ENCODE measurements around the gene RBMS3. TPM values are rescaled to one million over a fixed set of nuclear protein-coding genes. Genes with fewer than 3 reads are reported as not detected.

Gene RBMS3
- total and polyA plus RNA-seq, 2 of the 13 experiments (the other 11 are each of a cell fraction or from before 2014, with no cell fraction given) = not detected

DNA sequence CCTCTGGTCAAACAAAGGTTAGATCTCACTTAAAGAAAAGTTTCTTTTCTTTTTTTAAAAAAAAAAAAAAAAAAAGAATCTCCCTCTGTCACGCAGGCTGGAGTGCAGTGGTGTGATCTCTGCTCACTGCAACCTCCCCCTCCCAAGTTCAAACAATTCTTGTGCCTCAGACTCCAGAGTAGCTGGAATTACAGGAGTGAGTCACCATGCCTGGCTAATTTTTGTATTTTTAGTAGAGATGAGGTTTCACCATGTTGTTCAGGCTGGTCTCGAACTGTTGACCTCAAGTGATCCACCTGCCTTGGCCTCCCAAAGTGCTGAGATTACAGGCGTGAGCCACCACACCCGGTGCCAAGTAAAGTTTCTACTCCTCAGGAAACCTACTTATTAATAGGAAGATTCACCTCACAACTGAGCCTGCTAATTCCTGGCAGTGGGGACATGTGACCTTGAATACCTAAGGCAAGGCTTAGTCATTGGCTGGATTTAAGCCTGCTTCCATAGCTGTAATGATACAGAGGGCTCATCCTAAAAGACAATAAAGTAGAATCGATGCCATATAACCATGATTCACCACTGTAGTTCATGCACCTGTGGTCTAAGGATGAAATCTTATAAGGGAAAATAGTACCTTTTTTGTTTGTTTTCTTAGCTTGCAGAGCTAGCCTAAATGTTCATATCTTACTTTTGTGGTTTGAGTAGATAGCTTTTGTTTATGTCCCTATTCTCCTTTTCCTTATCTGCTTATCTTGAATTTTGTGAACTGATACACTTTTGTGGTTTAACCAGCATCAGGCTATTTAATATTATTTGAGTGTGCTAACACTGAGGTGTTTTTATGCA, 24.8 kb upstream of the RBMS3 start (continued):
- TF ChIP-seq ZNF331 (CRISPR knock-in tag; IDR thresholded peaks at IDR 0.05) (no peak), JUND (CRISPR knock-in tag; IDR thresholded peaks at IDR 0.05) (no peak)
- TF ChIP-seq, protein P1, sequence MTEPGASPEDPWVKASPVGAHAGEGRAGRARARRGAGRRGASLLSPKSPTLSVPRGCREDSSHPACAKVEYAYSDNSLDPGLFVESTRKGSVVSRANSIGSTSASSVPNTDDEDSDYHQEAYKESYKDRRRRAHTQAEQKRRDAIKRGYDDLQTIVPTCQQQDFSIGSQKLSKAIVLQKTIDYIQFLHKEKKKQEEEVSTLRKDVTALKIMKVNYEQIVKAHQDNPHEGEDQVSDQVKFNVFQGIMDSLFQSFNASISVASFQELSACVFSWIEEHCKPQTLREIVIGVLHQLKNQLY (CRISPR knock-in tag; IDR thresholded peaks at IDR 0.05) = no peak

DNA sequence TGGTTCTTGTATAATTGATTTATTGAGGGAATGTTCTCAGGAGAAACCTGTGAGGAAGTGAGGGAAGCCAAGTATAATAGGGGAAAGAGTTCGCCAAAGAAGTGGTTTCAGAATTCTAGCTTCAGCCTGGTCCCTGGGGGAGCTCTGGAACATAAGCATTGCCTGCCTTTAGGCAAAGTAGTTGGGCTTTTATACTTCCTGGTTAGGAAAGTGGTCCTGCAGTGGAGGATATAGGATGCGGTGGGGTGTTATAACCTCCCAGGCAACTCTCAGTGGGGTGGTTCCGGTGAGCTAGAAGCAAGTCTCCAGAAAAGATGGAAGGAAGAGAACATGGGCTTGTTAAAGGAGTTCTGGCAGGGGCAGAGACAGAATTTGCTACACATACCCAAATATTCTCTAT, 22.7 kb upstream of the RBMS3 start:
- no peaks in the 10 kb centered on the region for H3K79me2 ChIP-seq (ENCODE audit: insufficient read depth, low read length)
- TF ChIP-seq ZNF501 (CRISPR knock-in tag; IDR thresholded peaks at IDR 0.05) (no peak), FOSL1 (CRISPR knock-in tag; IDR thresholded peaks at IDR 0.05; ENCODE audit: borderline replicate concordance) (no peak), SRY (CRISPR knock-in tag; IDR thresholded peaks at IDR 0.05) (no peak), NR2F6 (IDR thresholded peaks at IDR 0.05) (no peak), NR2F6 (CRISPR knock-in tag; IDR thresholded peaks at IDR 0.05) (no peak), SATB2 (CRISPR knock-in tag; IDR thresholded peaks at IDR 0.05) (no peak), CHD4 (IDR thresholded peaks at IDR 0.05; ENCODE audit: borderline replicate concordance, low read length) (no peak), PAX8 (CRISPR knock-in tag; IDR thresholded peaks at IDR 0.05; ENCODE audit: borderline replicate concordance) (no peak), ZNF446 (CRISPR knock-in tag; IDR thresholded peaks at IDR 0.05) (no peak), SMYD3 (CRISPR knock-in tag; IDR thresholded peaks at IDR 0.05) (no peak), POGZ (CRISPR knock-in tag; IDR thresholded peaks at IDR 0.05) (no peak)
- TF ChIP-seq, protein P2, sequence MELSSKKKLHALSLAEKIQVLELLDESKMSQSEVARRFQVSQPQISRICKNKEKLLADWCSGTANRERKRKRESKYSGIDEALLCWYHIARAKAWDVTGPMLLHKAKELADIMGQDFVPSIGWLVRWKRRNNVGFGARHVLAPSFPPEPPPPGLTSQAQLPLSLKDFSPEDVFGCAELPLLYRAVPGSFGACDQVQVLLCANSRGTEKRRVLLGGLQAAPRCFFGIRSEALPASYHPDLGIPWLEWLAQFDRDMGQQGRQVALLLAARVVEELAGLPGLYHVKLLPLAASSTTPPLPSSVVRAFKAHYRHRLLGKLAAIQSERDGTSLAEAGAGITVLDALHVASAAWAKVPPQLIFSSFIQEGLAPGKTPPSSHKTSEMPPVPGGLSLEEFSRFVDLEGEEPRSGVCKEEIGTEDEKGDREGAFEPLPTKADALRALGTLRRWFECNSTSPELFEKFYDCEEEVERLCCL (CRISPR knock-in tag; IDR thresholded peaks at IDR 0.05; ENCODE audit: borderline replicate concordance) = no peak
- TF ChIP-seq, protein P3, sequence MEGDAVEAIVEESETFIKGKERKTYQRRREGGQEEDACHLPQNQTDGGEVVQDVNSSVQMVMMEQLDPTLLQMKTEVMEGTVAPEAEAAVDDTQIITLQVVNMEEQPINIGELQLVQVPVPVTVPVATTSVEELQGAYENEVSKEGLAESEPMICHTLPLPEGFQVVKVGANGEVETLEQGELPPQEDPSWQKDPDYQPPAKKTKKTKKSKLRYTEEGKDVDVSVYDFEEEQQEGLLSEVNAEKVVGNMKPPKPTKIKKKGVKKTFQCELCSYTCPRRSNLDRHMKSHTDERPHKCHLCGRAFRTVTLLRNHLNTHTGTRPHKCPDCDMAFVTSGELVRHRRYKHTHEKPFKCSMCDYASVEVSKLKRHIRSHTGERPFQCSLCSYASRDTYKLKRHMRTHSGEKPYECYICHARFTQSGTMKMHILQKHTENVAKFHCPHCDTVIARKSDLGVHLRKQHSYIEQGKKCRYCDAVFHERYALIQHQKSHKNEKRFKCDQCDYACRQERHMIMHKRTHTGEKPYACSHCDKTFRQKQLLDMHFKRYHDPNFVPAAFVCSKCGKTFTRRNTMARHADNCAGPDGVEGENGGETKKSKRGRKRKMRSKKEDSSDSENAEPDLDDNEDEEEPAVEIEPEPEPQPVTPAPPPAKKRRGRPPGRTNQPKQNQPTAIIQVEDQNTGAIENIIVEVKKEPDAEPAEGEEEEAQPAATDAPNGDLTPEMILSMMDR (CRISPR knock-in tag; IDR thresholded peaks at IDR 0.05) = no peak
- TF ChIP-seq, protein P4, sequence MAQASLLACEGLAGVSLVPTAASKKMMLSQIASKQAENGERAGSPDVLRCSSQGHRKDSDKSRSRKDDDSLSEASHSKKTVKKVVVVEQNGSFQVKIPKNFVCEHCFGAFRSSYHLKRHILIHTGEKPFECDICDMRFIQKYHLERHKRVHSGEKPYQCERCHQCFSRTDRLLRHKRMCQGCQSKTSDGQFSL (CRISPR knock-in tag; IDR thresholded peaks at IDR 0.05) = no peak
- TF ChIP-seq, protein P5, sequence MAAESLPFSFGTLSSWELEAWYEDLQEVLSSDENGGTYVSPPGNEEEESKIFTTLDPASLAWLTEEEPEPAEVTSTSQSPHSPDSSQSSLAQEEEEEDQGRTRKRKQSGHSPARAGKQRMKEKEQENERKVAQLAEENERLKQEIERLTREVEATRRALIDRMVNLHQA (CRISPR knock-in tag; IDR thresholded peaks at IDR 0.05) = no peak
- TF ChIP-seq, protein P6, sequence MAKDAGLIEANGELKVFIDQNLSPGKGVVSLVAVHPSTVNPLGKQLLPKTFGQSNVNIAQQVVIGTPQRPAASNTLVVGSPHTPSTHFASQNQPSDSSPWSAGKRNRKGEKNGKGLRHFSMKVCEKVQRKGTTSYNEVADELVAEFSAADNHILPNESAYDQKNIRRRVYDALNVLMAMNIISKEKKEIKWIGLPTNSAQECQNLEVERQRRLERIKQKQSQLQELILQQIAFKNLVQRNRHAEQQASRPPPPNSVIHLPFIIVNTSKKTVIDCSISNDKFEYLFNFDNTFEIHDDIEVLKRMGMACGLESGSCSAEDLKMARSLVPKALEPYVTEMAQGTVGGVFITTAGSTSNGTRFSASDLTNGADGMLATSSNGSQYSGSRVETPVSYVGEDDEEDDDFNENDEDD (CRISPR knock-in tag; IDR thresholded peaks at IDR 0.05; ENCODE audit: borderline replicate concordance) = no peak

More for the DNA sequence above, 22.7 kb upstream of the RBMS3 start:
- Histone ChIP-seq H3K36me3 (replicated peaks in 1 of 2; ENCODE audit: control insufficient read depth in 1 of 2, insufficient read depth in 2 of 2, low read length in 2 of 2) (no peaks in the 10 kb centered on the region), H2AFZ (ENCODE audit: low read length) (no peak overlapping the region), H3K4me3 (replicated peaks in 1 of 3; ENCODE audit: insufficient read depth in 1 of 3, low read depth in 2 of 3, low read length in 3 of 3) (no peak overlapping the region), H3K27ac (ENCODE audit: extremely low read length, insufficient read depth, low read length) (no peak overlapping the region), H3K27me3 (ENCODE audit: control insufficient read depth in 1 of 2, insufficient read depth in 2 of 2, low read length in 2 of 2) (no peaks in the 10 kb centered on the region), H3K9me3 (ENCODE audit: low read length) (no peaks in the 10 kb centered on the region), H4K20me1 (ENCODE audit: insufficient read depth, low read length) (no peaks in the 10 kb centered on the region), H3K9ac (ENCODE audit: insufficient read depth, low read depth, low read length) (no peak overlapping the region), H3K4me2 (ENCODE audit: low read depth, low read length) (no peak overlapping the region), H3K4me1 (ENCODE audit: insufficient read depth, low read length) (no peaks in the 10 kb centered on the region)
- intact Hi-C loops (cut with micrococcal nuclease; ENCODE audit: unreplicated experiment) (no loop called here), in situ Hi-C loops (cut with HindIII; ENCODE audit: extremely low pct_ligation_motif_present, low pct_unique_long_range_greater_than_20kb) (no loop called here)
- no peak for FAIRE-seq
- no peak for DNase-seq (ENCODE audit: low spot score)
- ATAC-seq = no peak
- BruUV-seq (replicated peaks) = no TSS peak
- ChIA-PET POLR2A (no interaction called here), CTCF (ENCODE audit: low intra/inter-chr PET ratio, low total read pairs) (no interaction called here)
- 3% methylated on average over 3 of the region's 3 CpGs for WGBS (ENCODE audit: low lambda C conversion rate)
